Measurements from ENCODE around the gene POLDIP2.

The POLDIP2 gene, protein sequence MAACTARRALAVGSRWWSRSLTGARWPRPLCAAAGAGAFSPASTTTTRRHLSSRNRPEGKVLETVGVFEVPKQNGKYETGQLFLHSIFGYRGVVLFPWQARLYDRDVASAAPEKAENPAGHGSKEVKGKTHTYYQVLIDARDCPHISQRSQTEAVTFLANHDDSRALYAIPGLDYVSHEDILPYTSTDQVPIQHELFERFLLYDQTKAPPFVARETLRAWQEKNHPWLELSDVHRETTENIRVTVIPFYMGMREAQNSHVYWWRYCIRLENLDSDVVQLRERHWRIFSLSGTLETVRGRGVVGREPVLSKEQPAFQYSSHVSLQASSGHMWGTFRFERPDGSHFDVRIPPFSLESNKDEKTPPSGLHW

DNA sequence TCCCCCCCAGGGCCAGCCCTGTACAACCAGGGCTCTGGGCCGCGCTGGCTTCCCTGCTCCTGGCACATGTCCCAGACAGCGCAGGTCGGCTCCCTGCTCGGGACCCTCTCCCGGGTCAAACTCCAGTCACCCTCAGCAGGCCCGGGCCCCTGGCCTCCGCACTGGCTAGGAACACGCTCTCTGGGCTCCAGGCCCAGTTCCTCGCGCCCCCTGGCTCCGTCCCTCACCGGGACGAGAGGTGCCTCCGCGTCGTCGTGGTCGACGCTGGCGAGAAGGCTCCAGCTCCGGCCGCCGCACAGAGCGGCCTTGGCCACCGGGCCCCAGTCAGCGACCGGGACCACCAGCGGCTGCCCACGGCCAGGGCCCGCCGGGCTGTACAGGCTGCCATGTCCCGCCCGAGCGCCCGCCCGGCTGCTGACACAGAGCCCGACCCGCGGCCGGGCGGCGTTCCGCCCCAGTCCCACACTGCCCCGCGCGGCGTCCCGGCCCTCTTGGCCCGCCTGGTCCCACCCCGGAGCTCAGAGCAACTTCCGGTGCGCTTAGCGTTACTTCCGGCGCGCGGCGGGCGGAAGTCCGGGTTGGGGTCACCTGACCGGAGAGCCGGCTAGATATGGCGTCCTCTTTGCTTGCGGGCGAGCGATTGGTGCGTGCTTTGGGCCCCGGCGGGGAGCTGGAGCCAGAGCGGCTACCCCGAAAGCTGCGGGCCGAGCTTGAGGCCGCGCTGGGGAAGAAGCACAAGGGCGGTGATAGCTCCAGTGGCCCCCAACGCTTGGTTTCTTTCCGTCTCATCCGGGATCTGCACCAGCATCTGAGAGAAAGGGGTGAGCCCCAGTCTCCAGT is at the start of gene POLDIP2:
Gene POLDIP2, minus strand, starts transcription at position 467 of the 840 bp plus-strand sequence. Its CDS starts 79 bp downstream, at position 388.
- peak; percentile 79 to 94 (median 93) for DNase-seq (ENCODE audit: low read depth in 2 of 3, low spot score in 2 of 3)

DNA sequence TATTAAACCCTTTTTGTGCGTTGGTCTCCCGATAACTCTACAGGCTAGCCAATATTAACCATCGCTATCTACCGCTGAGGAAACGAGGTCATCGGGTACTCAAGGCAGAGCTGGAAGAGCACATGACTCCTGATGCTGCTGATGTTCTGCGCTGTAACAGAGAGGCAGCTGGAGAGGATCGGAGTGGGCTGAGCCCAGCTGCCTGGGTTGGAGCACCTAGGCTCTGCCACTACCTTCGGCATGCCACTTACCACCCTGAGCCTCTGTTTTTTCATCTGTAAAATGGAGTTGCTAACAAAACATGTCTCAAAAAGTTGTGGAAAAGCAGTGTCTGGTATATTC is 49.1 kb upstream of the POLDIP2 start:
- DNase-seq (ENCODE audit: low read depth in 2 of 3, low spot score in 2 of 3) = no peak

DNA sequence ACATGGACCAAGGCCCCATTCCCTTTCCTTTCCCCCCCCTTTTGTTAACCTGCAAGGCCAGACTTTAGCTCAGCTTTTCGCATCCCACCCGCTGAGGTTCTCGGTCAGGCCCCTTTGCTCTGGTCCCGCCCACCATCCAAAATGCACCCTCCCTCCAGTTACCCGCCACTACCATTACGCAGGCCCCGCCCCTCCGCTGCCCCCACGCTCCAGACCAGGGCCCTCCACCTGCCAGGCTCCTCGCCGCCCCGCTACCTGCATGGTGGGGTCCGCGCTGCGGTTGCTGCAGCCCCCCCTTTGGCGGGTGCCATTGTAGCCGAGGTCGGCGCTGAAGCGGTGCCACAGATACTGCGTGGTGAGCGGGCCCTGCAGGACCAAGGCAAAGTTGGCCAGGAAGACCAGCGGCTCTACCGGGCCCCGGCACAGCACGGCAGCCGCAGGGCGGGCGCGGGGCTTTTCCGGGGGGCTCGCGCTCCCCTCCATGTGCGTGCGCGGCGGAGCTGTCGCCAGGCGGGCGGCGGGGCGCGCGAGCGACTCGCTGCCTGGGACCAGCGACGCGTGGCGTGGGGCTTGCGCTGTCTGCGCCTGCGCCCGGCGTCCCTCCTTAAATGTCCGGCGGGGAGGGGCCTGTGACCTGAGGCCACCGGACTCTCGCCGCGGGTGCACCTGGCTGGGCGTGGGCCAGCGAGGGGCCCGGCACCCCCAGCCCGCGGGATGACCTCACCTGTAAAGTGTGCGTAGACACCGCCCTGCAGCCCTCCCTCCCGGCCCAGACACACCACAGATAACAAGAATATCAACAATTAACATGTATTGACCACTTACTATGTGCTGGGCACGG is 48.5 kb upstream of the POLDIP2 start, which contains the start of gene SLC46A1:
Gene SLC46A1, minus strand, starts transcription at position 581 of the 841 bp plus-strand sequence. Its CDS starts 98 bp downstream, at position 483.
- DNase-seq (ENCODE audit: low read depth in 2 of 3, low spot score in 2 of 3) = peak in 2 of 3 experiments; percentile 40 to 52

DNA sequence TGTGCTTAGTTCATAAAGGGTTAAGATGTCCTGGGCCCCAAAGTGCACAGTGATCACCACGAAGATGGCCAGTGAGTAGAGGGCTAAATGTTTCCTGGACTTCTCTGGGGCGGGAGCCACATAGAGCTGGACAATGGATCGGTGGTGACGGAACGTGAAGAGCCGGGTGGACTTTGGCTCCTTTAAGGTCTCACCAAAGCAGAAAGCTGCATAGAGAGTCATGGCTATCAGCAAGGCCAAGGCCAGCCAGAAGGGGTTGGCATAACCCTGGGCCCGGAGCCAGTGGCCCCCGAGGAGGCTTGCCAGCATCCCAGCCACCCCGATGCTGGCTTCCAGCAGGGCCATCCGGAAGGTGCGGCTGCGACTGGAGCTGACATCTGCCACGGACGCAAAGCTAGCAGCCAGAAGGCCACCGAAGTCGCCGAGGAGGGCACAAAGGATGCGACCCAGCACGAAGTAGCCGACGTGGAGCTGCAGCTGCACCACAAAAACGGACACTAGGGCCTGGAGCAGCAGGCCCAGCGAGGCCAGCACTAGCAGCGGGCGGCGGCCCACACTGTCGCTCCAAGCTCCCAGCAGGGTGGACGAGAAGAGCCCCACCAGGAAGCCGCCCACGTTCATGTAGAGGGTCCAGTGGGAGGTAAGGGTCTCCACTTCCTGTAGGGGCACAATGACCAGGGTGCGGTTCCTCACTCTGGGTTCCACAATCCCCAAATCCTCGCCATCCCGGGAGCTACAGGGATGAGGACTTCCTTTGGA is 47.7 kb upstream of the POLDIP2 start:
- DNase-seq (ENCODE audit: low read depth in 2 of 3, low spot score in 2 of 3) = no peak

DNA sequence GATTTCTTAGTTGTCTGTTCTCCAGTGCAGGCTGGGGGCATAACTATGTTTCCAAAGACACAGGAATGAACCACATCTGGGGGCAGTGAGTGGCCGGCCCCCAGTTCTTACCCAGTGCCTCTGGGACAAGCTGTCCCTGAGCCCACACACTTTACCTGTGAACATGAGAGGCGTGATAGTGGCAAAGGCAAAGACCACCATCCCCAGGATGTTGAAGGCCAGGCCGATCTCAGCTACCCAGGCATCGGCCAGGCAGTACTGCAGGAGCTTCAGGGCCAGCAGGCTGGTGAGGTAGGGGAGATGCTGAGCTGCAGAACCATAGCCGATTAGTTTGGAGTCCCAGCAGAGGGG is 47.1 kb upstream of the POLDIP2 start:
- DNase-seq (ENCODE audit: low read depth in 2 of 3, low spot score in 2 of 3) = no peak

DNA sequence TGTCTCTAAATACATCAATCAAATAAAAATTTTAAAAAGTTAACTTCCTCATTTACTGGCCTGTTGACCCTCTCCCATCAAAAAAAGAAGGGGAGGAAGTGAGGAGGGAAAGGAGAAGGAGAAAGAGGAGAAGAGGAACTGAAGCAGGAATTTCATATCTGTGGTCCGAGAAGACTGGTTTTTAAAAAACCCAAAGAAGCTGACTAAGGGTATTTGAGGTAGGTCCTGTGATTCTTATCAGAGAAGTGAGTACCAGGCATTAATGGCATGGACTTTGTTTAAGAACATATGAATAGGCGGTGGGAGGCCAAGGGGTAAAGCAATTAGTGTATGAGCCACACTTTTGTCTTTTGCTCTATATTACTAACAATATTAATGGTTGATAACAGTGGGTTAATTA is 46.7 kb upstream of the POLDIP2 start:
- no peak for DNase-seq (ENCODE audit: low read depth in 2 of 3, low spot score in 2 of 3)

DNA sequence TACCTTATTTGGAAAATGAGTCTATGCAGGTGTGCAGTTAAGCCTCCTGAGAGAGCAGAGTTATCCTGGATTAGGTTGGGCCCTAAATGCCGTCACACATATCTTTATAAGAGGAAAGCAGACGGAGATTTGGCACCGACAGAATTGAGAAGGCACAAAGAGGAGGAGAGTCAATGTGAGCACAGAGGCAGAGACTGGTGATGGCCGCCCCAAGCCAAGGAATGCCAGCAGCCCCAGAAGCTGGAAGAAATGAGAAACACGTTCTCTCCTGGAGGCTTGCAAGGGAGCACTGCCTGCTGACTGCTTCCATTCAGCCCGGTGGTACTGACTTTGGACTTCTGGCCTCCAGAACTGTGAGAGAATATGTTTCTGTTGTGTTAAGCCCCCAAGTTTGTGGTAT is 45.5 kb upstream of the POLDIP2 start:
- DNase-seq (ENCODE audit: low read depth in 2 of 3, low spot score in 2 of 3) = no peak

DNA sequence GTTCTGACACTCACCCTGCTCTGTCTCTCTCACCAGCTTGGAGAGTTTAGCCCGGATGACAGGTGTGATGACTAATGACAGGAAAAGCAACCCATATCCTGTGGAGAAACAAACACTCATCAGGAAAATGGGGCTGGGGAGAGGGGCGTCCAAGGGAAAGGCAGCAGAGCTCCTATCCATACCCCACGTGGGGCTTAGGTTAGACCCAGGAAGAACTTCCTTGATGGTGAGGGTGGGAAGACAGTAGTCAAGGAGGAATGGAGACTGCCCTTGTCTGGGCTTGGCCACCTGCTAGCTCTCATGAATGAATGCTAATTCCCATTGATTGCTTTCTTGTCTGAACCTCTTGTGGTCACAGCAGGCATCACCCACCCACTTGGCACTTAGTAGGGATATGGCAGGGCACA is 44.9 kb upstream of the POLDIP2 start:
- no peak for DNase-seq (ENCODE audit: low read depth in 2 of 3, low spot score in 2 of 3)

DNA sequence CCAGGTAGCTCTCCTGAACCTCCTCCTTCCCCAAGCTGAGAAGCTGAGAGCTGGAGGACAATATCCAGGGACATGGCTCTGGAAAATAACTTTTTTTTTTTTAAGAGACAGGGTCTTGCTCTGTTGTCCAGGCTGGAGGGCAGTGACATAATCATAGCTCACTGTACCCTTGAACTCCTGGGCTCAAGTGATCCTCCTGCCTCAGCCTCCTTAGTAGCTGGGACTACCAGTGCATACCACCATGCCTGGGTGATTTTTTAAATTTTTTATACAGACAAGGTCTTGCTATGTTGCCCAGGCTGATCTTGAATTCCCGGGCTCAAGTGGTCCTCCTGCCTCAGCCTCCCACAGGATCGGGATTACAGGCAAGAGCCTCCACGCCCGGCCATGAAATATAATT is 42.5 kb upstream of the POLDIP2 start:
- DNase-seq (ENCODE audit: low read depth in 2 of 3, low spot score in 2 of 3) = no peak

DNA sequence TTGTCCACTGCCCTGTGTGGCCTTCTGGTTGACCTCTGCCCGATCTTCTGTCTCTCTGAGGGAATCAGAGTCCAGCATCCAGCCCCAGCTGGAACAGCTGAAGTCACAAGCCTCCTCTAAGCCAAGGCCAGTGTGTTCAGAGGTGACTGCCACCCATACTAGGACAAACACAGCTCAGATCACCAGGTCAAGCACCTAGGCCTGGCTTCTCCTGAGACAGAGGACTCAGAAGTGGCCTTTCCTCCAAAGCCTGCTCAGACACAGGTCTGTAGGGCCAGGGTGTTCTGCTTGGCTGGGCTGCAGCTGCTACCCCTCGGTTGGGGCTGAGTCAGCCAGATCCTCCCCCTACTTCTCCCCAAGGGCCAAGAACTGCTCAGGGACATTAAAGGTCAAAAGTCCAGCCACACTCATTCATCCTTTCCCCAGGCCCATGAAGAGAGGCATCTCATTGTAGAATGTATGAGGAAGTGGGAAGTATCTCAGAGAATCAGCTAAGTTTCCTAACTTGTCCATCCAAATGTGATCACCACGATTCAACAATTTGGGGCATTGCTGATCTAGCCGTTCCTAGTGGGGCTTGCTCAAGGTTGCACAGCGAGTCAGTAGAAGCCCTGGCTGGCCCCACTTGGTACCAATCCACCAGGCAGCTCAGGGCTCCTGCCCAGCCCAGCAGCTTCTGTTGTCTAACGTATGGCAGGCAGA is 41.1 kb upstream of the POLDIP2 start:
- DNase-seq (ENCODE audit: low read depth in 2 of 3, low spot score in 2 of 3) = no peak

DNA sequence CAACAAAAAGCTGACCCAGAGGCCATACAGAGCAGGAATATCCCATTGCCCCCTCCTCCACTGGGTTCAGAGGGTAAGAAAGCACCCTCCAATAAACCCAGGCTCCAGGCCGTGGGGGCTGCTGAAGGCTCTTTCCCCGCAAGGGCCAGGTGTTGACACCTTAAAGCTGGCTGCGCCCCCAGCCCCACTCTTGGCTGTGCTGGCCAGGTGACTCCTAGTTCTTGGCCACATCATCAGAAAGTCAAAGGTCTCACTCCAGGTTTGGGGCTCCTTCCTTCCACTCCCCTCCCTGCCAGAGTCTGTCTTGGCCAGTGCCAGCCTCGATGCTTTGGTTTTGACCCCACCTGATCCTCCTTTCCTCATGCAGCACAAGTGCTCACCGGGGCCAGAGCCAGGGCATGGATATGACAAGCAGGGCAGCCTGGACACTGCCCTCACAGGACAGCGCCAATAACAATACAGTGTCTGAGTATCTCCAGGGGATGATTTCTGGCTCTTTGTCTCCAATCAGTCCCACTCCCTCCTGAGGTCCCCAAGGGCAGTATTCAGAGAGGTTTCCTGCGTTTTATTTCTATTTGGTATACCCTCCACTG is 40.5 kb upstream of the POLDIP2 start:
- no peak for DNase-seq (ENCODE audit: low read depth in 2 of 3, low spot score in 2 of 3)

DNA sequence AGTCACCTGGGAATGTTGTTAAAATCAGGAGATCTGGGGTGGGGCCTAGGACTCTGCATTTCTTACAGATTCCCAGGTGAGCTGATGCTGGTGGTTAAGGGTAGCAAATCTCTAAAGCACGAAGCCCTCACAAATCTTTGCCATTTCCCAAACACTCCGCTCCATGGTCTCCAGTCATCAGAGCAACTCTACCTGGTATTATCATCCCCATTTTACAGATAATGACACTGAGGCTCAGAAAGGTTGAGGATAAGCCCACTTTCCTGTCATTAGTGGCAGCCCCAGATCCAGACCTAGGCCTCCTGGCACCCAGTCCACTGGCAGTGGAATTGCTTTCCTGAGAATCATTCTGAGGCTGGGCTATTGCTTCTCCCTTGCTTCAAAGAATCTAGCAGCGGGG is 39.9 kb upstream of the POLDIP2 start:
- no peak for DNase-seq (ENCODE audit: low read depth in 2 of 3, low spot score in 2 of 3)

DNA sequence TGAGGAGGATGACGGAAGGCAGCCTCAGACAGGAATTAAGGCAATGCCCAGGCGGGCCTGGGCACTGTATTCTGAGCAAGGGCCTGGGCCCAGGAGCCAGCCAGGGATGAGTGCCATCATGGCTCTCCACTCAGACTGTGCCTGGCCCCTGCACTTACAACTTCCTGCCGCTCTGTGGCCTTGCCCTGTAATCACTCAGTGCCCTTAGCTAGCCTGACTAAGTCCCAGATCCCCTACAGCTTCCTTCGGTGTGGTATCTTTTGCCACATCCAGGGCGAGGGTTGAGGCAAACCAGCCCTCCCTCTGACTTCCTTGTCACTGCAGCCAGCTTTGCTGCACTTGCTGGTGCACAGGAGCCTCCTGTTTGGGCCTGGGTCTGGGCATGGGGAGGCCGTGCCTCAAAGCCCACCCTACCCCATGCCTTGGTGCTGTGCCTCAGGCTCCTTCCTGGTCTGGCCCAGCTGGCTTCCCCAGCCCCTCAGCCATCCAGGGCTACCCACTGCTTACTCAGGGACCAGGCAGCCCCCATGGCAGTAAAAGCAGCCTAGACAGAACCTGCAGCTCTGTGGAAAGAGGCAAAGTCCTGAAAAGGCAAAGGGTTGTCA is 39.4 kb upstream of the POLDIP2 start:
- DNase-seq (ENCODE audit: low read depth in 2 of 3, low spot score in 2 of 3) = no peak

DNA sequence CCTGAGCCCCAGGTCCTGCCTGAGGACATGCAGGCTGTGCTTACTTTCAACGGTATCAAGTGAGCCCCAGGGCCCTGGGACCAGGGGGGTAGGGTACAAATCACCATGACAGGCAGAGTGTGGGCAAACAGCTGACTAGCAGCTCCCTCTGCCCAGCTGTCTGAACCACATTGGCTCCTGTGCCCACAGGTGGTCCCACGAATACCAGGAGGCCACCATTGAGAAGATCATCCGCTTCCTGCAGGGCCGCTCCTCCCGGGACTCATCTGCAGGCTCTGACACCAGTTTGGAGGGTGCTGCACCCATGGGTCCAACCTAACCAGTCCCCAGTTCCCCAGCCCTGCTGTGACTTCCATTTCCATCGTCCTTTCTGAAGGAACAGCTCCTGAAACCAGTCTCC is 38.6 kb upstream of the POLDIP2 start:
- DNase-seq (ENCODE audit: low read depth in 2 of 3, low spot score in 2 of 3) = no peak

DNA sequence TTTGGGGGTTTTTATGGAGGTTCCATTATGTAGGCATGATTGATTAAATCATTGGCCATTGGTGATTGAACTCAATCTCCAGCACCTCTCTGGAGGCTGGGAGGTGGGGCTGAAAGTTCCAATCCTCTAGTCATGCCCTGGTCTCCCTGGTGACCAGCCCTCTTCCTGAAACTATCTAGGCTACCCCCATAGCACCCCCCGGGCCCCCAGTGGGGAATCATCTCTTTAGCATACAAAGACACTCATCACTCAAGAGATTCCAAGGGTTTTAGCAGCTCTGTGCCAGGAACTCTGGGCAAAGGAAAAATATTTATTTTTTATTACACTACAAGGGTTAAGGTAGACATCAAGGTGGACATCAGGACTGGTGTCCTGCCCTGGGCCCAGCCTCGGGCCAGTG is 38.1 kb upstream of the POLDIP2 start:
- no peak for DNase-seq (ENCODE audit: low read depth in 2 of 3, low spot score in 2 of 3)

DNA sequence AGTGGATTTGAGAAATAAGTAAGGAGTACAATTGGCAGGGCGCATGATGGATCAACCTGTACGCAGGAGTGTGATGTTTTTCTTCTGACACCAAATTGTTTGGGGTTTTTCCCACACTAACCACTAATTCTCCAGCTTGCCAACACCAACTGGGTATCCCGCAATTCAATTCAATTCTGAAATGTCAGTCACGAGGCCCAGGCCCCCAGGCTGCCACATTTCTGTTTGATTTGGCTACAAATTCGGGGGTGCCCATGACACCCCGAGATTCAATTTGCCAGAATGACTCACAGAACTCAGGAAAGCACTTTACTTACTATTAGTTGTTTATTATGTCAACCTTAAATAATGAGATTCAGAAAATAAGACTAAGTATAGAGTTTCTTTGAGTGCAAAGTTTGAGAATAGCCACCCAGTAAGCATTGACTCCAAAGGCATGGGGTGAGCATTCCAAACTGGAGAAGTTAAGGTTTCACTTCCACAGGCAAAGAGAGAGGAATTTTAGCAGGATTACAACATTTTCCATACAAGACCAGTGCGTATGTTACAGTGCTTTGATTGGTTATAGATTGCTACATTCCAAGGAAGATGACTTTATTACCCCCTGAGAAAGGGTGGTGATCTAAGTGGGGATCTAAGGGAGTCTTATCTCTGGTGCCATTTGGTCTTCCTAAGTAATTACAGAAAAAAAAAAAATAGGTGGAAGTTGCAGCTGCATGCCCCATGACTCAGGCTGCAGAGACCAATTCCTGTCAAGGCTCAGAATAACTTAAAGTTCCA is 37.2 kb upstream of the POLDIP2 start:
- no peak for DNase-seq (ENCODE audit: low read depth in 2 of 3, low spot score in 2 of 3)

DNA sequence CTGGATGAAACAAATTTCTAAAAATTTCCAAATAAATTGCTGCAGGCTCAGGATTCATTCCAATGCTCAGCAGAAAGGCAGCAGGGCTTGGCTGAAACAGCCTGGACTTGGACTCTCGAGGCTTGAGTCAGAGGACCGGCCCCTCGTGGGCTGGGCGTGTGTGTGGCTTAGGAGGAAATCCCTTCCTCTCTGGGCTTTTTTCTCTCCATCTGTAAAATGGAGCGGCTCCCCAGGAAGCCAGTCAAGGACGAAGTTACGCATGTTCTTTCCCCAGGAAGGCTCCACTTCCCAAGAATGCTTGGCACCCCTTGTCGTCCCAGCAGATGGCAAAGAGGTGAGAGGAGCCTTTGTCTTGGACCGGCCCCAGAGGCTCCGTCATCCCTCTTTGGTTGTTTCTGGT is 35.2 kb upstream of the POLDIP2 start:
- DNase-seq (ENCODE audit: low read depth in 2 of 3, low spot score in 2 of 3) = no peak

DNA sequence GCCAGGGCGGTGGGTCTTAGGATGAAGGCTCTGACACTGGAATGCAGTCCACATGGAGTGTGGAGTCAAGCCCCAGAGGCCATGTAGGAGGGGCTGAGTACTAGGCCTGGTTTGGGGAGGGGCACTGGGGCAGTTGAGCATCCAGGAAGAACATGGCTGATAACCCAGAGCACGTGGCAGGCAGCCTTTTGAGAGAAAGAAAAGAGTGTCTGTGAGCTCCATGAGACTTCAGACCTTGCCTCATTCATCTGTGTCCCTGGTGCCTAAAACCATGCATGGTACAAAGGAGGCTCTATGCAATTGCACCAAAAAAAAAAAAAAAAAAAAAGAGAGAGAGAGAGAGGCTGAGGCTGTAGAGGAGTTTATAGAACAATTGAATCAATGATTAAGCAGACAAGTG is 34.1 kb upstream of the POLDIP2 start:
- DNase-seq (ENCODE audit: low read depth in 2 of 3, low spot score in 2 of 3) = no peak

DNA sequence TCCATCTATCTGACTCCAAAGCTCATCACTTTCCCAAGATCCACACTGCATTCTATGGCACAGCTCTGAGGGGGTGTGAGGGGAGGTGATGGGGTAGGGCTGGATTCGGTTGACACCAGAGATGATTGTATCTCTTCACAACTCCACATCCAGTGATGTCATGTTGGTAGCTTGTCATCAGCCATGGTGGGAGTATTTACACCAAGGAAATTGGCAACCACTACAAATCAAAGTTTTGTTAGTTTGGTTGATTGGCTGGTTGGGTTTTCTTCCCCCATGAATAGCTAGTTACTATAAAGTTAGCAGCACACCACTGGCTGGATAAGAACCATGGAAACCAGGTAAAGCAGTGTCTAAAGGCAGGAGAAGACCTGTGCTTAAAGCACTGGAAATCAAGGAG is 33.7 kb upstream of the POLDIP2 start:
- no peak for DNase-seq (ENCODE audit: low read depth in 2 of 3, low spot score in 2 of 3)
